ENCODE data around the gene CHRD. TPM values are rescaled to one million over a fixed set of nuclear protein-coding genes. Genes with fewer than 3 reads are reported as not detected.

Gene CHRD
- total RNA-seq, 1 experiment from 2014 or later: 1.8 TPM

- H3K14ac ChIP-seq (ENCODE audit: insufficient read depth, low read length): no peak overlapping the region
- no peak overlapping the region for H2BK15ac ChIP-seq (ENCODE audit: low read depth, low read length)
- no peak overlapping the region for H4K8ac ChIP-seq (replicated peaks; ENCODE audit: insufficient read length, low read depth, low read length)
- H3K9me3 Mint-ChIP-seq: no peaks in the 10 kb centered on the region; a peak in 1 of 5 replicates
- no peak overlapping the region for H3K9ac ChIP-seq (ENCODE audit: extremely low read depth, insufficient read length, low read length)
- H4K91ac ChIP-seq (ENCODE audit: insufficient read length, low read depth, low read length): no peak overlapping the region
- no peak overlapping the region for H3T11ph ChIP-seq (ENCODE audit: low read length)
- H3K79me1 ChIP-seq (ENCODE audit: insufficient read depth, low read depth, low read length, poor library complexity, severe bottlenecking): no peaks in the 10 kb centered on the region
- H3K18ac ChIP-seq (ENCODE audit: insufficient read length, low read depth, low read length): no peak overlapping the region
- WGBS (ENCODE audit: extremely low coverage, insufficient read length, low lambda C conversion rate): no CpG with 5 or more reads among the region's 8 CpGs
- TF ChIP-seq CTCF (conservative IDR thresholded peaks at IDR 0.05): no peak
- no peak overlapping the region for H2AFZ ChIP-seq (ENCODE audit: low read length)
- H3K27me3 Mint-ChIP-seq (ENCODE audit: low read depth): peaks cover 36% of the 10 kb centered on the region
- DNase-seq: no peak
- no peaks in the 10 kb centered on the region for H3K36me3 Mint-ChIP-seq (ENCODE audit: insufficient read depth in 1 of 3, low read depth in 3 of 3)
- no peak overlapping the region for H4K5ac ChIP-seq (ENCODE audit: insufficient read length, low read depth, low read length)
- peaks cover 6 to 7% of the 10 kb centered on the region in 2 experiments; a peak in 3 of 4 replicates for H3K4me1 Mint-ChIP-seq
- H3K27ac ChIP-seq (ENCODE audit: insufficient read length, low read depth, low read length): no peak overlapping the region
- no peak overlapping the region for H3K23ac ChIP-seq (ENCODE audit: insufficient read length, low read depth, low read length)
- H3K4me1 ChIP-seq (ENCODE audit: insufficient read depth, low read length): no peaks in the 10 kb centered on the region
- H3K4me2 ChIP-seq (ENCODE audit: insufficient read depth, insufficient read length, low read length): no peak overlapping the region
- H3K79me2 ChIP-seq (ENCODE audit: insufficient read depth, low read length): no peaks in the 10 kb centered on the region
- no peak overlapping the region for H3K56ac ChIP-seq (ENCODE audit: insufficient read length, low read depth, low read length)
- H3K27me3 ChIP-seq (ENCODE audit: insufficient read depth, low read length): no peaks in the 10 kb centered on the region
- no peak overlapping the region for H2BK120ac ChIP-seq (ENCODE audit: low read depth, low read length, poor library complexity, severe bottlenecking)
- no peak overlapping the region for H3K27ac Mint-ChIP-seq
- H3K4ac ChIP-seq (ENCODE audit: low read depth, low read length): no peak overlapping the region
- H2BK20ac ChIP-seq (ENCODE audit: low read depth, low read length, poor library complexity, severe bottlenecking): no peak overlapping the region
- H2AK5ac ChIP-seq (ENCODE audit: insufficient read length, low read length): no peak overlapping the region
- H3K4me3 Mint-ChIP-seq: no peak overlapping the region; a peak in 1 of 5 replicates
- no peak overlapping the region for H2BK5ac ChIP-seq (ENCODE audit: insufficient read length, low read length)
- H4K20me1 ChIP-seq (ENCODE audit: control insufficient read depth, insufficient read depth, insufficient read length): no peaks in the 10 kb centered on the region
- H3K23me2 ChIP-seq (ENCODE audit: insufficient read length, low read depth, low read length, poor library complexity, severe bottlenecking): no peaks in the 10 kb centered on the region
- H2BK12ac ChIP-seq (ENCODE audit: insufficient read length, low read depth, low read length): no peak overlapping the region
- no peaks in the 10 kb centered on the region for H3K9me3 ChIP-seq (ENCODE audit: control insufficient read depth, low read depth, low read length)
These were observed 8.5 kb downstream of the CHRD start for GRCh38 chr3:184388164-184388935.
